HFFc6 (cell line): Measurements from ENCODE around the gene KLHL21. TPM values are rescaled to one million over a fixed set of nuclear protein-coding genes. Genes with fewer than 3 reads are reported as not detected.
A peak's percentile ranks its signal among the peaks of the same experiment; 100 is the strongest.

Experiments
- DNase-seq: peaks from one replicate; pipeline ENCODE4 v3.0.0-alpha.2; 2018
- H3K27ac Mint-ChIP-seq: 2 replicates; pipeline ENCODE4 v1.8.0; 2020; ENCODE audit warnings: mild to moderate bottlenecking, mixed read lengths
- H3K27me3 Mint-ChIP-seq: 2 replicates; pipeline ENCODE4 v1.8.0; 2021; ENCODE audit warnings: mild to moderate bottlenecking, moderate library complexity, mixed read lengths; ENCODE audit not compliant: insufficient read depth
- H3K36me3 Mint-ChIP-seq: 2 replicates; pipeline ENCODE4 v1.8.0; 2021; ENCODE audit warnings: low read depth, mixed read lengths
- H3K4me1 Mint-ChIP-seq: 2 replicates; pipeline ENCODE4 v1.8.0; 2020; ENCODE audit warnings: low read depth, mixed read lengths
- H3K4me3 Mint-ChIP-seq: 2 replicates; pipeline ENCODE4 v1.8.0; 2020; ENCODE audit warnings: mild to moderate bottlenecking, moderate library complexity, mixed read lengths
- H3K9me3 Mint-ChIP-seq: 2 replicates; pipeline ENCODE4 v1.8.0; 2020; ENCODE audit warnings: mild to moderate bottlenecking, mixed read lengths
- total RNA-seq, 6 experiments: library from RNA; stranded (reverse); fragmentation: NEBNext Ultra II Directional; extraction: Animal tissue kit (Norgen Biotek cat#: 25700); gene quantifications; 2 replicates in 1 of 6; 3 replicates in 5 of 6; pipeline ENCODE4 v1.2.3, GENCODE V29; 2021
- TF ChIP-seq, protein P1 (sequence below): fragments of 200-600 bp; sonication (generic); IDR thresholded peaks from 2 replicates; pipeline ENCODE4 v1.5.0; 2021; ENCODE audit warnings: antibody characterized with exemption, mild to moderate bottlenecking

KLHL21 gene
- total RNA-seq, 6 experiments from 2014 or later = 21.1 to 31.5 (median 22.6) TPM

DNA sequence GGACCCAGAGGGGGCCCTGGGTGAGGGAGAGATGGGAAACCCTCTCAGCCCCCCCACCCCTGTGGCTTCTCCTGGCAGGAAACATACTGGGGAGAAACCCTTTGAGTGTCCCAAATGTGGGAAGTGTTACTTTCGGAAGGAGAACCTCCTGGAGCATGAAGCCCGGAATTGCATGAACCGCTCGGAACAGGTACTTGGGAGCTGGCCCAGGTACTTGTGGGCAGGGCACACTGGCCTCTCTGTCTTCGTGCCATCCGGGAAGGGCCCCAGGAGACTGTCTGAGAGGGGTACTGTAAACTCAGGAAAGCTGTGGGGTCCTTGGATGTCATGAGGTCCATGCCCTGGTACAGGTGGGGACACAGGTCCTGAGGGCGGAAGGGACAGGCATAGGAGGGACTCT is 16.8 kb downstream of the KLHL21 start:
- H3K27ac Mint-ChIP-seq = no peak overlapping the region
- H3K27me3 Mint-ChIP-seq = peaks cover 7% of the 10 kb centered on the region; the same call in 1 of the 2 replicates
- H3K36me3 Mint-ChIP-seq = no peaks in the 10 kb centered on the region; the same call in 1 of the 2 replicates
- no peaks in the 10 kb centered on the region for H3K9me3 Mint-ChIP-seq
- no peak for DNase-seq
- peaks cover 17% of the 10 kb centered on the region for H3K4me1 Mint-ChIP-seq
- TF ChIP-seq, protein P1, sequence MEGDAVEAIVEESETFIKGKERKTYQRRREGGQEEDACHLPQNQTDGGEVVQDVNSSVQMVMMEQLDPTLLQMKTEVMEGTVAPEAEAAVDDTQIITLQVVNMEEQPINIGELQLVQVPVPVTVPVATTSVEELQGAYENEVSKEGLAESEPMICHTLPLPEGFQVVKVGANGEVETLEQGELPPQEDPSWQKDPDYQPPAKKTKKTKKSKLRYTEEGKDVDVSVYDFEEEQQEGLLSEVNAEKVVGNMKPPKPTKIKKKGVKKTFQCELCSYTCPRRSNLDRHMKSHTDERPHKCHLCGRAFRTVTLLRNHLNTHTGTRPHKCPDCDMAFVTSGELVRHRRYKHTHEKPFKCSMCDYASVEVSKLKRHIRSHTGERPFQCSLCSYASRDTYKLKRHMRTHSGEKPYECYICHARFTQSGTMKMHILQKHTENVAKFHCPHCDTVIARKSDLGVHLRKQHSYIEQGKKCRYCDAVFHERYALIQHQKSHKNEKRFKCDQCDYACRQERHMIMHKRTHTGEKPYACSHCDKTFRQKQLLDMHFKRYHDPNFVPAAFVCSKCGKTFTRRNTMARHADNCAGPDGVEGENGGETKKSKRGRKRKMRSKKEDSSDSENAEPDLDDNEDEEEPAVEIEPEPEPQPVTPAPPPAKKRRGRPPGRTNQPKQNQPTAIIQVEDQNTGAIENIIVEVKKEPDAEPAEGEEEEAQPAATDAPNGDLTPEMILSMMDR = no peak
- H3K4me3 Mint-ChIP-seq = no peak overlapping the region

DNA sequence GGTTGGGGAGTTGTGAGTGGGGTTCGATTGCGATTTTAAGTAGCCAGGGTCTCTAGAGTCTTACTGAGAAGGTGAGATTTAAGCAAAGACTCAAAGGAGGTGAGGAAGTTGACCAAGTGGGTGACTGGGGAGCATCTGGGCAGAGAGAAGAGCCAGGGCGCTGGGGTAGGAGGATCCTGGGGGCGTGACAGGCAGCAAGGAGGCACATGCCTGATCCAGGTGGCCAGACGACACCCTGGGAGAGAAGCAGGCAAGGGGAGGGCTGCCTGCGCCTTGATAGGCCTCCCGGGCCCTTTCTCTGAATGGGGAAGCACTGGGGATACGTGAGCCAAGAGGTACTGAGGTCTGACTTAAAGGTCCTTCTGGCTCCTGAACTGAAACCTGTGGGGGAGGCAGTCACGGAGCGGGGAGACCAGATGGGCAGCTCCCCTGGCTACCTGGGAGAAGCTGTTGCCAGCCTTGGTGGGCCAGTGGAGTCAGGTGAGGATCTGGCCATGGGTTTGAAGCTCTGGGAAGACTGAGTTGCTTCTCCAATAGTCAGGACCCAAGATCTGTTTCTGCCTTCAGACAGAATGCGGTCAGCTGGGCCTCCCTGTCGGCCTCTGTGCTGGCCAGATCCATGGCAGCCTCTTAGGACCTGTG is 17.5 kb downstream of the KLHL21 start:
- TF ChIP-seq, protein P1 = no peak

DNA sequence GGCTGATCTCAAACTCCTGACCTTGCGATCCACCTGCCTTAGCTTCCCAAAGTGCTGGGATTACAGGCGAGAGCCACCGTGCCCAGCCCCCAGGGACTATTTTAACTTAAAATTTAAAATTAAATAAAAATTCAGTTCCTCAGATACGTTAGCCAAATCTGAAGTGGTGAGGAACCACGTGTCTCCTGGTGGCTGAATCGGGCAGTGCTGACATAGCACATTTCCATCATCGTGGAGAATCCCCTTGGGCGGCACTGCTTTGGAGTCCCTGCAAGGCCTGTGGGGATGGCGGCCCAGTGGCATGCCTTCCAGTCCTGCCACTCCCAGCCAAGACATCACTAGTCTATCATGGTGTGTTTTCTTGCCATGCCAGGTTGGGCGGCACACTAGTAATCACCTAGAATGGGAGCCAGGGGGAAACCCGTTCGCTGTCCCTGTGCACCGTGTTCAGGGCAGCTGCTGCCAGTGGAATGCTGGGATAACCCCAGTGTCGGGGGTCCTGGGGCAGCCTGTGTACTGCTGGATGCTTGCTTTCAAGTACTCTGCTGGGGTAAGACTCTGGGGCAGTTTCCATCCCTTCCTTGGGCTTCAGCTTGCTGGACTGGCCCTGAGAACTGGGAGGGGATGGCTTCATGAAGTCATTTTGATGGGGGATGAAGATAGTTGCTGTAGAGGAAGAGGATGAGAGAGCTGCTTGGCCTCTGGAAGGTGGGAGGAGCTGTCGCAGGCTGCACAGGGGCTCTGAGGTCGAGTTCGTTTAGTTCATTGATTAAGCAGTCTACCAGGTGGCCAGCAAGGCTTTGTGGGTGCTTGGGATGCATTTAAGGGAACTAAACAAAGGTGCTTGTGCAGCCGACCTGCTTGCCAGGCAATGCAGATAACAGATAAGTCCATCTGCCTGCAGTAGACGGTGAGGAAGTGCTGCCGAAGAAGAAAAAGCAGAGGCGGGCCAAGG is 18.3 kb downstream of the KLHL21 start:
- TF ChIP-seq, protein P1 = peak; percentile 64
- Mint-ChIP-seq H3K36me3 (no peaks in the 10 kb centered on the region; the same call in 1 of the 2 replicates), H3K4me3 (no peak overlapping the region), H3K27me3 (peaks cover 7% of the 10 kb centered on the region), H3K4me1 (peaks cover 26% of the 10 kb centered on the region), H3K27ac (no peak overlapping the region), H3K9me3 (no peaks in the 10 kb centered on the region)
- DNase-seq = no peak

More for the DNA sequence above, 17.5 kb downstream of the KLHL21 start:
- no peaks in the 10 kb centered on the region; the same call in 1 of the 2 replicates for H3K36me3 Mint-ChIP-seq
- H3K27ac Mint-ChIP-seq = no peak overlapping the region
- no peaks in the 10 kb centered on the region for H3K9me3 Mint-ChIP-seq
- H3K4me1 Mint-ChIP-seq = peaks cover 22% of the 10 kb centered on the region
- no peak for DNase-seq
- no peak overlapping the region for H3K4me3 Mint-ChIP-seq
- peaks cover 7% of the 10 kb centered on the region for H3K27me3 Mint-ChIP-seq

DNA sequence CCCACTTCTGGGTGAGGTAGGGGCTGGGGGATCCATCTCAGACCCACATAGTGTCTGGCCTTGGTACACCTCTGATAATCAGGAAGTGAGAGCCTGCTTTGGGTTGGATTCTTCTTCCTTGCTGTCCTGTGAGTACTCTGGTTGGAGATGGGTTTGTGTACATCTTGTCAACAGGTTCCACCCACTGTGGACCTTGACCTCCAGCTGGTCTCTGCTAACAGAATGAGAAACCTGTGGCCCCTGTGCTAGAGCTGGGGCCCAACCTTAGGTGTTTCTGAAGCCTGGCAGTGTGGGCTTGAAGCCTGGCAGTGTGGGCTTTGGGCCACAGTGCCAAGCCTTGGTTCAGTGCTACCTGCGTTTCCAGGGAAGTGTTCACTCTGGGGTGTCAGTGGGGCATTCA is 20.3 kb downstream of the KLHL21 start:
- no peaks in the 10 kb centered on the region for H3K9me3 Mint-ChIP-seq
- no peak for DNase-seq
- peaks cover 28% of the 10 kb centered on the region for H3K4me1 Mint-ChIP-seq
- H3K36me3 Mint-ChIP-seq = no peaks in the 10 kb centered on the region; the same call in 1 of the 2 replicates
- H3K27ac Mint-ChIP-seq = no peak overlapping the region
- TF ChIP-seq, protein P1 = no peak
- H3K4me3 Mint-ChIP-seq = no peak overlapping the region; the same call in 1 of the 2 replicates
- peaks cover 3% of the 10 kb centered on the region for H3K27me3 Mint-ChIP-seq

DNA sequence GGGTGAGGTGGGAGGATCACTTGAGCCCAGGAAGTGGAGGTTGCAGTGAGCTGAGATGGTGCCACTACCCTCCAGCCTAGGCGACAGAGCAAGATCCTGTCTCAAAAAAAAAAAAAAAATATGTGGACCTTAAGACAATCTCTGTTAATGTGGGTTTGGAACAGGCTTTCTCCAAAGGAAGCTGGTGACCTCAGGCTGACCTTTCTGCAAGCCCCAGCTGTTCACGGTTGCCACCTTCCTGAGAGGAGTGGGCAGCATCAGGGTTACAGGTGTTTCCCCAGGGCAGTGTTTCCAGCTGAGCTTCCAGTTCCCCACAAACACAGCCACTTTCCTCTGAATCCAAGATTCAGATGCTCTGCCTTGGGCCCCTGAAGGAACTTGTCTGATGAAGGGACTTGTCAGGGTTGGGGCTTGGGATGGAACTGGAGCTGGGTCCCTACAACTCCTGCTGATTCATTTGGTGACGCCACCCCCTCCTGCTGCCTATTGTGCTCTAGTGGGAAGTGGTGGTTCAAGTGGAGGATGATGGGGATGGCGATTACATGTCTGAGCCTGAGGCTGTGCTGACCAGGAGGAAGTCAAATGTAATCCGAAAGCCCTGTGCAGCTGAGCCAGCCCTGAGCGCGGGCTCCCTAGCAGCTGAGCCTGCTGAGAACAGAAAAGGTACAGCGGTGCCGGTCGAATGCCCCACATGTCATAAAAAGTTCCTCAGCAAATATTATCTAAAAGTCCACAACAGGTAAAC is 20.9 kb downstream of the KLHL21 start:
- no peak for DNase-seq
- Mint-ChIP-seq H3K4me3 (peak overlapping the region; percentile 97; the same call in 1 of the 2 replicates), H3K27me3 (peaks cover 3% of the 10 kb centered on the region), H3K4me1 (peaks cover 28% of the 10 kb centered on the region), H3K9me3 (no peaks in the 10 kb centered on the region), H3K27ac (peak overlapping the region; percentile 49; the same call in 1 of the 2 replicates), H3K36me3 (no peaks in the 10 kb centered on the region; the same call in 1 of the 2 replicates)
- TF ChIP-seq, protein P1 = no peak
